ENCODE data around the gene KCNJ1. TPM values are rescaled to one million over a fixed set of nuclear protein-coding genes. Genes with fewer than 3 reads are reported as not detected.
A peak's percentile ranks its signal among the peaks of the same experiment; 100 is the strongest.

KCNJ1 gene
- total and polyA plus RNA-seq, 8 donors = 0.10 TPM; not detected in 7

GRCh38 chr11:128898580-128899344, 31.7 kb upstream of the KCNJ1 start:
- Histone ChIP-seq H3K9me3 (no peaks in the 10 kb centered on the region), H3K27ac (no peak overlapping the region), H3K4me1 (peaks cover 11 to 33% (median 22%) of the 10 kb centered on the region in 4 donors), H3K36me3 (no peaks in the 10 kb centered on the region), H3K27me3 (peaks cover 0 to 9% (median 0%) of the 10 kb centered on the region in 3 donors), H3K4me3 (no peak overlapping the region)
- no peak for TF ChIP-seq EP300 (IDR thresholded peaks at IDR 0.05)
- no peak for TF ChIP-seq CTCF (IDR thresholded peaks at IDR 0.05)
- TF ChIP-seq POLR2A (IDR thresholded peaks at IDR 0.05) = no peak
- no peak for TF ChIP-seq POLR2AphosphoS5 (IDR thresholded peaks at IDR 0.05)
- DNase-seq = no peak
- WGBS, 5 donors = 87 to 94% (median 93%) methylated on average over 13 of the region's 13 CpGs
- intact Hi-C loops (cut with DNase I; ENCODE audit: low total_unique reads) = no loop called here

GRCh38 chr11:128897826-128898225, 30.7 kb upstream of the KCNJ1 start:
- intact Hi-C loops (cut with DNase I; ENCODE audit: low total_unique reads) = no loop called here

GRCh38 chr11:128896356-128896755, 29.3 kb upstream of the KCNJ1 start:
- Histone ChIP-seq H3K9me3 (no peaks in the 10 kb centered on the region), H3K36me3 (no peaks in the 10 kb centered on the region), H3K4me3 (no peak overlapping the region), H3K27ac (no peak overlapping the region), H3K4me1 (peaks cover 29 to 52% (median 44%) of the 10 kb centered on the region in 4 donors), H3K27me3 (peaks cover 0 to 15% (median 0%) of the 10 kb centered on the region in 3 donors)
- no peak for DNase-seq
- intact Hi-C loops (cut with DNase I; ENCODE audit: low total_unique reads) = no loop called here
- TF ChIP-seq CTCF (IDR thresholded peaks at IDR 0.05) = no peak
- TF ChIP-seq POLR2AphosphoS5 (IDR thresholded peaks at IDR 0.05) = no peak
- no peak for TF ChIP-seq EP300 (IDR thresholded peaks at IDR 0.05)
- TF ChIP-seq POLR2A (IDR thresholded peaks at IDR 0.05) = no peak
- whole genome bisulfite sequencing, 5 donors = 37 to 57% (median 49%) methylated on average over 2 of the region's 2 CpGs

More at GRCh38 chr11:128897826-128898225, 30.7 kb upstream of the KCNJ1 start:
- 89 to 100% (median 94%) methylated on average over 1 of the region's 1 CpG for WGBS, 5 donors
- peaks cover 14 to 40% (median 30%) of the 10 kb centered on the region in 4 donors for H3K4me1 ChIP-seq
- no peaks in the 10 kb centered on the region for H3K36me3 ChIP-seq
- no peaks in the 10 kb centered on the region for H3K9me3 ChIP-seq
- no peak for DNase-seq
- TF ChIP-seq EP300 (IDR thresholded peaks at IDR 0.05) (no peak), POLR2AphosphoS5 (IDR thresholded peaks at IDR 0.05) (no peak), CTCF (IDR thresholded peaks at IDR 0.05) (no peak), POLR2A (IDR thresholded peaks at IDR 0.05) (no peak)
- H3K27me3 ChIP-seq = peaks cover 0 to 9% (median 0%) of the 10 kb centered on the region in 3 donors
- H3K27ac ChIP-seq = no peak overlapping the region
- no peak overlapping the region for H3K4me3 ChIP-seq

GRCh38 chr11:128895526-128895925, 28.4 kb upstream of the KCNJ1 start:
- DNase-seq = no peak
- Histone ChIP-seq H3K9me3 (no peaks in the 10 kb centered on the region), H3K27me3 (peaks cover 0 to 24% (median 6%) of the 10 kb centered on the region in 3 donors), H3K4me3 (no peak overlapping the region), H3K36me3 (no peaks in the 10 kb centered on the region), H3K4me1 (peaks cover 35 to 55% (median 50%) of the 10 kb centered on the region in 4 donors), H3K27ac (peak overlapping the region in 2 of 5 donors; percentile 41 to 71)
- intact Hi-C loops (cut with DNase I; ENCODE audit: low total_unique reads) = no loop called here
- TF ChIP-seq CTCF (IDR thresholded peaks at IDR 0.05) = no peak
- TF ChIP-seq POLR2AphosphoS5 (IDR thresholded peaks at IDR 0.05) = no peak
- no peak for TF ChIP-seq POLR2A (IDR thresholded peaks at IDR 0.05)
- no peak for TF ChIP-seq EP300 (IDR thresholded peaks at IDR 0.05)
- 36 to 73% (median 52%) methylated on average over 9 of the region's 9 CpGs for WGBS, 5 donors

Data from stomach (tissue), 9 donors.